GM23338 (cell line): ENCODE measurements around the gene FLNA. TPM values are rescaled to one million over a fixed set of nuclear protein-coding genes. Genes with fewer than 3 reads are reported as not detected.
"Not testable (repeated sequence)": the region's sequence is repeated elsewhere in the genome, so short reads cannot be mapped to it uniquely, and the experiment has no call there.

Source experiments
- ATAC-seq: fragments of 200-7000 bp; cut with Tn5 transposase; 3 replicates; pipeline ENCODE4 v1.9.1; 2020
- DNase-seq: peaks from one replicate; pipeline ENCODE4 v3.0.0-alpha.2; 2015; ENCODE audit warnings: low spot score
- H2AFZ ChIP-seq: fragments of 200-600 bp; sonication (generic); 2 replicates; pipeline ENCODE4 v1.8.0; 2016; ENCODE audit warnings: antibody characterized with exemption, mild to moderate bottlenecking, moderate library complexity
- H3F3A ChIP-seq: fragments of 200-600 bp; sonication (generic); replicated peaks from 2 replicates; pipeline ENCODE4 v1.8.0; 2017; ENCODE audit warnings: antibody characterized with exemption, mixed run types, low read depth
- H3K27ac ChIP-seq: fragments of 200-600 bp; sonication (generic); 2 replicates; pipeline ENCODE4 v1.6.1; 2016; ENCODE audit warnings: low read depth
- H3K27me3 ChIP-seq: fragments of 200-600 bp; sonication (generic); 2 replicates; pipeline ENCODE4 v1.8.0; 2016; ENCODE audit warnings: mild to moderate bottlenecking, mixed run types, moderate library complexity; ENCODE audit not compliant: insufficient read depth
- H3K36me3 ChIP-seq: fragments of 200-600 bp; sonication (generic); 2 replicates; pipeline ENCODE4 v1.8.0; 2016; ENCODE audit warnings: mild to moderate bottlenecking; ENCODE audit not compliant: insufficient read depth
- H3K4me1 ChIP-seq: fragments of 200-600 bp; sonication (generic); 2 replicates; pipeline ENCODE4 v1.8.0; 2016; ENCODE audit warnings: mild to moderate bottlenecking, moderate library complexity; ENCODE audit not compliant: insufficient read depth
- H3K4me2 ChIP-seq: fragments of 200-600 bp; sonication (generic); 2 replicates; pipeline ENCODE4 v1.7.1; 2017; ENCODE audit warnings: mixed run types
- H3K4me3 ChIP-seq: fragments of 200-600 bp; sonication (generic); 2 replicates; pipeline ENCODE4 v1.6.1; 2016; ENCODE audit warnings: mixed run types
- H3K79me2 ChIP-seq: fragments of 200-600 bp; sonication (generic); replicated peaks from 2 replicates; pipeline ENCODE4 v1.8.0; 2017; ENCODE audit warnings: mild to moderate bottlenecking; ENCODE audit not compliant: insufficient read depth
- H3K9me2 ChIP-seq: fragments of 200-600 bp; sonication (generic); 2 replicates; pipeline ENCODE4 v1.8.0; 2017; ENCODE audit not compliant: insufficient read depth
- H4K20me1 ChIP-seq: fragments of 200-600 bp; sonication (generic); replicated peaks from 2 replicates; pipeline ENCODE4 v1.8.0; 2017; ENCODE audit warnings: mild to moderate bottlenecking; ENCODE audit not compliant: insufficient read depth
- H3K27ac Mint-ChIP-seq: 2 replicates; pipeline ENCODE4 v1.8.0; 2020; ENCODE audit warnings: inconsistent platforms, mild to moderate bottlenecking, moderate library complexity, mixed read lengths
- H3K27me3 Mint-ChIP-seq: 3 replicates; pipeline ENCODE4 v1.8.0; 2022; ENCODE audit warnings: low read depth, mild to moderate bottlenecking, moderate library complexity, mixed read lengths, inconsistent platforms; ENCODE audit not compliant: insufficient read depth, poor library complexity
- H3K36me3 Mint-ChIP-seq: 3 replicates; pipeline ENCODE4 v1.8.0; 2021; ENCODE audit warnings: low read depth, mild to moderate bottlenecking, inconsistent platforms, moderate library complexity, mixed read lengths
- H3K4me1 Mint-ChIP-seq: 3 replicates; pipeline ENCODE4 v1.8.0; 2020; ENCODE audit warnings: mild to moderate bottlenecking, inconsistent platforms, mixed read lengths
- H3K4me3 Mint-ChIP-seq: 3 replicates; pipeline ENCODE4 v1.8.0; 2021; ENCODE audit warnings: moderate library complexity, mild to moderate bottlenecking, inconsistent platforms, mixed read lengths
- H3K9me3 Mint-ChIP-seq: 3 replicates; pipeline ENCODE4 v1.8.0; 2020; ENCODE audit warnings: moderate library complexity, mild to moderate bottlenecking, inconsistent platforms, mixed read lengths
- CREB1 ChIP-seq: fragments of 250-450 bp; sonication (Bioruptor Pico); IDR thresholded peaks from 2 replicates; pipeline ENCODE4 v1.5.0; 2020; ENCODE audit warnings: low read depth, mild to moderate bottlenecking, moderate library complexity
- EZH2 ChIP-seq: fragments of 200-600 bp; sonication (generic); IDR thresholded peaks from one replicate; pipeline ENCODE4 v1.8.0; 2017; ENCODE audit warnings: antibody characterized with exemption, mild to moderate bottlenecking, low read depth; ENCODE audit not compliant: unreplicated experiment
- EZH2phosphoT487 ChIP-seq: fragments of 200-600 bp; sonication (generic); IDR thresholded peaks from one replicate; pipeline ENCODE4 v1.8.1; 2018; ENCODE audit warnings: antibody characterized with exemption; ENCODE audit not compliant: unreplicated experiment
- JUNB ChIP-seq: IDR thresholded peaks from one replicate; pipeline ENCODE4 v1.6.1; 2016; ENCODE audit warnings: antibody characterized with exemption; ENCODE audit not compliant: unreplicated experiment
- NANOG ChIP-seq: IDR thresholded peaks from 2 replicates; pipeline ENCODE4 v1.6.1; 2016; ENCODE audit warnings: antibody characterized with exemption, borderline replicate concordance
- POLR2AphosphoS5 ChIP-seq: IDR thresholded peaks from 2 replicates; pipeline ENCODE4 v1.6.1; 2016; ENCODE audit warnings: antibody characterized with exemption, low read depth
- STAT1 ChIP-seq: IDR thresholded peaks from one replicate; pipeline ENCODE4 v1.6.1; 2016; ENCODE audit warnings: antibody characterized with exemption; ENCODE audit not compliant: unreplicated experiment
- ZNF114 ChIP-seq: fragments of 250-450 bp; sonication (Bioruptor Pico); IDR thresholded peaks from 2 replicates; pipeline ENCODE4 v1.5.0; 2020; ENCODE audit warnings: mild to moderate bottlenecking, moderate library complexity
- ZNF331 ChIP-seq: fragments of 250-450 bp; sonication (Bioruptor Pico); IDR thresholded peaks from 2 replicates; pipeline ENCODE4 v1.5.0; 2020; ENCODE audit warnings: low read depth, mild to moderate bottlenecking, moderate library complexity
- polyA plus RNA-seq: library from polyadenylated mRNA; unstranded; fragments of >200 nt; fragmentation: Nextera tagmentation; extraction: Ambion mirVana; gene quantifications from 2 replicates; pipeline ENCODE4 v1.2.1, GENCODE V29; 2016
- total RNA-seq: library from RNA; depleted of rRNA; stranded (reverse); fragments of >200 nt; shearing (Covaris generic); gene quantifications from 2 replicates; pipeline ENCODE4 v1.2.3, GENCODE V29; 2014
- TF ChIP-seq, protein P1 (sequence below), 2 experiments: fragments of 200-600 bp in 1 of 2; sonication (generic) in 1 of 2; conservative IDR thresholded peaks; 2 replicates each; pipeline versions ENCODE4 v1.5.1 to v1.6.1; 2016 to 2017; ENCODE audit warnings: antibody characterized with exemption in 2 of 2, low read depth in 2 of 2, mild to moderate bottlenecking in 2 of 2, moderate library complexity in 1 of 2

FLNA gene
- total and polyA plus RNA-seq, 2 experiments from 2014 or later, result 579 to 1,445 TPM

DNA sequence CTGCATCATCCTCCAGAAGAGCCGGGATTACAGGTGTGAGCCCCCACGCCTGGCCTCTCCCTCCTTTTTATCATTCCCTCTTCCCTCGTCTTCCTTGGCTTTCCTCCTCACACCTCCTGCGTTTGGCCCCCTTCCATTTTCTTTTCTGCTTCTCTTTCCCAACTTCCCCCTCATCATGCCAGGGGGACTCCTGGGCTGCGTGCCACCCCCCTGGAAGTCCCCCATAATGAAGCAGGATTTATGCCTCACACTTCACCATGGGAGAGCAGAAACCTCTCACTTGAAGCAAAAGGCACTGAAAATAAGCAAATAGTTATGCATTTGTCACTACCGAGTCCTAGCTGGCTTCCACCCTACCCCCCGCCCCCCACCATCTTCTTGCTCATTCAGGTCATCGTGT, 71.0 kb downstream of the FLNA start:
- H3K36me3 Mint-ChIP-seq, result no peaks in the 10 kb centered on the region
- Histone ChIP-seq H3F3A (no peaks in the 10 kb centered on the region), H3K27ac (no peak overlapping the region), H3K4me1 (no peaks in the 10 kb centered on the region), H3K79me2 (no peaks in the 10 kb centered on the region), H3K27me3 (no peaks in the 10 kb centered on the region), H3K4me2 (no peak overlapping the region), H3K36me3 (no peaks in the 10 kb centered on the region), H2AFZ (no peak overlapping the region), H3K9me2 (no peaks in the 10 kb centered on the region), H3K4me3 (no peak overlapping the region), H4K20me1 (no peaks in the 10 kb centered on the region)
- H3K4me3 Mint-ChIP-seq, result no peak overlapping the region
- ATAC-seq (no peak), DNase-seq (no peak)
- no peaks in the 10 kb centered on the region for H3K9me3 Mint-ChIP-seq
- TF ChIP-seq ZNF331 (CRISPR knock-in tag) (no peak), EZH2phosphoT487 (no peak), POLR2AphosphoS5 (no peak), ZNF114 (CRISPR knock-in tag) (no peak), JUNB (no peak), CREB1 (CRISPR knock-in tag) (no peak), EZH2 (no peak), STAT1 (no peak)
- TF ChIP-seq, protein P1, sequence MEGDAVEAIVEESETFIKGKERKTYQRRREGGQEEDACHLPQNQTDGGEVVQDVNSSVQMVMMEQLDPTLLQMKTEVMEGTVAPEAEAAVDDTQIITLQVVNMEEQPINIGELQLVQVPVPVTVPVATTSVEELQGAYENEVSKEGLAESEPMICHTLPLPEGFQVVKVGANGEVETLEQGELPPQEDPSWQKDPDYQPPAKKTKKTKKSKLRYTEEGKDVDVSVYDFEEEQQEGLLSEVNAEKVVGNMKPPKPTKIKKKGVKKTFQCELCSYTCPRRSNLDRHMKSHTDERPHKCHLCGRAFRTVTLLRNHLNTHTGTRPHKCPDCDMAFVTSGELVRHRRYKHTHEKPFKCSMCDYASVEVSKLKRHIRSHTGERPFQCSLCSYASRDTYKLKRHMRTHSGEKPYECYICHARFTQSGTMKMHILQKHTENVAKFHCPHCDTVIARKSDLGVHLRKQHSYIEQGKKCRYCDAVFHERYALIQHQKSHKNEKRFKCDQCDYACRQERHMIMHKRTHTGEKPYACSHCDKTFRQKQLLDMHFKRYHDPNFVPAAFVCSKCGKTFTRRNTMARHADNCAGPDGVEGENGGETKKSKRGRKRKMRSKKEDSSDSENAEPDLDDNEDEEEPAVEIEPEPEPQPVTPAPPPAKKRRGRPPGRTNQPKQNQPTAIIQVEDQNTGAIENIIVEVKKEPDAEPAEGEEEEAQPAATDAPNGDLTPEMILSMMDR (conservative IDR thresholded peaks at IDR 0.05; ENCODE audit: low read depth in 2 of 2), result no peak
- H3K27me3 Mint-ChIP-seq, result peaks cover 8% of the 10 kb centered on the region
- no peak overlapping the region for H3K27ac Mint-ChIP-seq
- H3K4me1 Mint-ChIP-seq, result peaks cover 11% of the 10 kb centered on the region; the same call in 2 of the 3 replicates

DNA sequence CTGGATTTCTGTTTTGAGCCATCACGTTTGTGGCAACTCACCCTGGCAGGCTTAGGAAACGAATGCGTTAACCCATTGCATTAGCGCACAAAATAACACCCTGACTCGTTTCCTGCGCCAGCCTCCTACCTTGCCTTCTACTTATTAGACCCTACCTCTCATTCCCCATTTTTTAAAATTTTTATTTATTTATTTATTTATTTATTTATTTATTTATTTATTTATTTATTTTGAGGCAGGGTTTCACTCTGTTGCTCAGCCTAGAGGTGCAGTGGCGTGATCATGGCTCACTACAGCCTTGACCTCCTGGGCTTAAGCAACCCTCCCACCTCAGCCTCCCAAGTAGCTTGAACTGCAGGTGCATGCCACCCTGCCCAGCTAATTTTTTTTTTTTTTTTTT, 71.4 kb downstream of the FLNA start:
- H3K79me2 ChIP-seq, H3K36me3 ChIP-seq, H4K20me1 ChIP-seq, H3K4me3 Mint-ChIP-seq, H2AFZ ChIP-seq, H3K4me3 ChIP-seq, ATAC-seq, H3F3A ChIP-seq, H3K9me2 ChIP-seq, H3K27me3 Mint-ChIP-seq, H3K27me3 ChIP-seq, H3K27ac ChIP-seq, DNase-seq, H3K4me1 Mint-ChIP-seq, H3K27ac Mint-ChIP-seq, H3K9me3 Mint-ChIP-seq, H3K4me2 ChIP-seq, H3K4me1 ChIP-seq, H3K36me3 Mint-ChIP-seq: not testable (repeated sequence)

DNA sequence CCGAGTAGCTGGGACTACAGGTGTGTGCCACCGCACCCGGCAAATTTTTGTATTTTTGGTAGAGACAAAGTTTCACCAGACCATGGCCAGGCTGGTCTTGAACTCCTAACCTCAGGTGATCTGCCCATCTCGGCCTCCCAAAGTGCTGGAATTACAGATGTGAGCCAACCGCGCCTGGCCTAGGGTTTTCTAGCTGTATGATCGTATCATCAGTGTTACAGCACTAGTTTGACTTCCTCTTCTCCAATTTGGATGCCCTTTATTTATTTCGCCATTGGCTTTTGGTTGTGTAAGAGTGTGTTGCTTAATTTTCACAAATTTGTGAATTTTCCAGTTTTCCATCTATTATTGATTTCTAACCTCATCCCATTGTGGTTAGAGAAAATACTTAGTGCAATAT, 73.6 kb downstream of the FLNA start:
- no peak for ATAC-seq
- no peak overlapping the region for H3K4me3 Mint-ChIP-seq
- TF ChIP-seq NANOG, result no peak
- no peak for TF ChIP-seq ZNF331 (CRISPR knock-in tag)
- TF ChIP-seq, protein P1 (conservative IDR thresholded peaks at IDR 0.05; ENCODE audit: low read depth in 2 of 2), result no peak
- no peak for TF ChIP-seq ZNF114 (CRISPR knock-in tag)
- no peak for TF ChIP-seq JUNB
- TF ChIP-seq EZH2, result no peak

More for the DNA sequence above, 73.6 kb downstream of the FLNA start:
- no peaks in the 10 kb centered on the region for H3F3A ChIP-seq
- H4K20me1 ChIP-seq, result no peaks in the 10 kb centered on the region
- no peak overlapping the region for H2AFZ ChIP-seq
- H3K9me2 ChIP-seq, result no peaks in the 10 kb centered on the region
- no peak overlapping the region for H3K27ac Mint-ChIP-seq
- no peak overlapping the region for H3K4me3 ChIP-seq
- H3K27me3 Mint-ChIP-seq, result peaks cover 6% of the 10 kb centered on the region
- H3K79me2 ChIP-seq, result no peaks in the 10 kb centered on the region
- H3K9me3 Mint-ChIP-seq, result no peaks in the 10 kb centered on the region; the same call in 2 of the 3 replicates
- H3K36me3 ChIP-seq, result no peaks in the 10 kb centered on the region
- H3K4me1 Mint-ChIP-seq, result 0 out of 3 replicates have a peak, but pooled peaks cover 6% of the 10 kb centered on the region
- no peaks in the 10 kb centered on the region for H3K36me3 Mint-ChIP-seq
- H3K27ac ChIP-seq, result no peak overlapping the region
- H3K4me1 ChIP-seq, result no peaks in the 10 kb centered on the region
- no peak for DNase-seq
- no peak overlapping the region for H3K4me2 ChIP-seq
- no peaks in the 10 kb centered on the region for H3K27me3 ChIP-seq
